ENCODE measurements around the gene SOWAHA. TPM values are rescaled to one million over a fixed set of nuclear protein-coding genes. Genes with fewer than 3 reads are reported as not detected.
A peak's percentile ranks its signal among the peaks of the same experiment; 100 is the strongest.

Gene SOWAHA
- total and polyA plus RNA-seq, 2 of the 4 experiments (the other 2 are of a cell fraction): 0.03 TPM; not detected in 1

DNA sequence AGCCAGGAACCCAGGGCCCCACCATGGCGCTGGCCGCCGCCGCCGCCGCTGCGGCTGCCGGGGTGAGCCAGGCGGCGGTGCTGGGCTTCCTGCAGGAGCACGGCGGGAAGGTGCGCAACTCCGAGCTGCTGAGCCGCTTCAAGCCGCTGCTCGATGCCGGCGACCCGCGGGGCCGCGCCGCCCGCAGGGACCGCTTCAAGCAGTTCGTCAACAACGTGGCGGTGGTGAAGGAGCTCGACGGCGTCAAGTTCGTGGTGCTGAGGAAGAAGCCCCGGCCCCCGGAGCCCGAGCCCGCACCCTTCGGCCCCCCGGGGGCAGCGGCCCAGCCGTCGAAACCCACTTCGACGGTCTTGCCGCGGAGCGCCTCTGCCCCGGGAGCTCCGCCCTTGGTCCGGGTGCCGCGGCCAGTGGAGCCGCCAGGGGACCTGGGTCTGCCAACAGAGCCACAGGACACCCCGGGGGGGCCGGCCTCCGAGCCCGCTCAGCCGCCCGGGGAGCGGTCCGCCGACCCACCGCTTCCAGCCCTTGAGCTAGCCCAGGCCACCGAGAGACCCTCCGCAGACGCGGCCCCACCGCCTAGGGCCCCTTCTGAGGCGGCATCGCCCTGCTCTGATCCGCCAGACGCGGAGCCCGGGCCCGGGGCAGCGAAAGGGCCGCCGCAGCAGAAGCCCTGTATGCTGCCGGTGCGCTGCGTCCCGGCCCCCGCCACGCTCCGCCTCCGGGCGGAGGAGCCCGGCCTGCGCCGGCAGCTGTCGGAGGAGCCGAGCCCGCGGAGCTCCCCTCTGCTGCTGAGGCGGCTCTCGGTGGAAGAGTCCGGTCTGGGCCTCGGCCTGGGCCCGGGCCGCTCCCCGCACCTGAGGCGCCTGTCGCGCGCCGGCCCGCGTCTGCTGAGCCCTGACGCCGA lies 749 bp downstream of the SOWAHA start (continued):
- no peak for TF ChIP-seq NFE2L2 (IDR thresholded peaks at IDR 0.05; ENCODE audit: low read depth, low read length)

GRCh38 chr5:132814503-132815294 lies 1.6 kb downstream of the SOWAHA start:
- Histone ChIP-seq H4K8ac (ENCODE audit: low read depth in 2 of 2, low read length in 2 of 2) (no peak overlapping the region), H3K4me1 (ENCODE audit: control insufficient read depth, insufficient read depth, low read length) (peaks cover 7% of the 10 kb centered on the region), H2BK120ac (ENCODE audit: low read depth, low read length) (no peak overlapping the region), H2AK9ac (replicated peaks; ENCODE audit: low read depth, low read length, poor library complexity) (no peak overlapping the region), H2BK5ac (ENCODE audit: low read depth, low read length, poor library complexity, severe bottlenecking) (no peak overlapping the region), H2BK20ac (ENCODE audit: low read depth, low read length) (no peak overlapping the region), H3K4me3 (ENCODE audit: insufficient read depth, low read depth, low read length) (no peak overlapping the region), H3K79me1 (ENCODE audit: low read depth in 1 of 2, low read length in 2 of 2) (no peaks in the 10 kb centered on the region), H2BK15ac (ENCODE audit: low read depth, low read length) (peak overlapping the region; percentile 0; the same call in 1 of the 3 replicates), H2AK5ac (ENCODE audit: low read depth, low read length) (no peak overlapping the region), H4K91ac (ENCODE audit: insufficient read depth, low read depth, low read length) (no peak overlapping the region), H3K4me2 (ENCODE audit: low read depth, low read length) (no peak overlapping the region), H3K4ac (ENCODE audit: low read depth, low read length) (no peak overlapping the region), H2AFZ (replicated peaks; ENCODE audit: low read length, poor library complexity) (no peak overlapping the region), H3K9me3 (ENCODE audit: control insufficient read depth, insufficient read depth, low read length) (no peaks in the 10 kb centered on the region), H3K18ac (ENCODE audit: low read depth, low read length) (no peak overlapping the region), H3K27me3 (ENCODE audit: control insufficient read depth, insufficient read depth, low read length) (peaks cover 30% of the 10 kb centered on the region), H3K36me3 (ENCODE audit: control insufficient read depth, insufficient read depth, low read length) (no peaks in the 10 kb centered on the region), H4K20me1 (ENCODE audit: insufficient read depth, low read length) (no peaks in the 10 kb centered on the region), H4K5ac (ENCODE audit: low read depth, low read length) (no peak overlapping the region), H3K14ac (replicated peaks; ENCODE audit: low read depth, low read length) (no peak overlapping the region), H3K27ac (ENCODE audit: insufficient read depth, low read length) (no peak overlapping the region), H3K56ac (ENCODE audit: extremely low read depth, insufficient read depth, low read length) (no peak overlapping the region), H3K23ac (ENCODE audit: low read depth, low read length) (no peak overlapping the region), H3K9me1 (ENCODE audit: insufficient read depth, low read length) (no peaks in the 10 kb centered on the region), H3K9ac (ENCODE audit: low read depth, low read length) (no peak overlapping the region)
- intact Hi-C loops (cut with micrococcal nuclease): no loop called here
- dilution Hi-C loops (cut with HindIII; ENCODE audit: low sequenced_read_pairs, unreplicated experiment): no loop called here
- no TSS peak for BruUV-seq (replicated peaks)
- POLR2A ChIA-PET (ENCODE audit: unreplicated experiment): interaction anchor here (0.6 kb wide), 1 partner anchor 15 kb away, joined by 8 read pairs; no protein-coding TSS in a partner anchor
- in situ Hi-C loops (cut with MboI; ENCODE audit: low sequenced_read_pairs): no loop called here
- no peak for ATAC-seq (ENCODE audit: low read depth)
- 67% methylated on average over 64 of the region's 81 CpGs; no CpG with 5 or more reads in 1 of the 2 experiments for WGBS, 2 experiments (ENCODE audit: extremely low coverage in 2 of 2, insufficient read length in 1 of 2)
- no peak for DNase-seq
- CTCF ChIA-PET: interaction anchor here (1.0 to 1.3 kb wide), 2 partner anchors 40 to 61 kb away, joined by 3 to 4 read pairs; no protein-coding TSS in a partner anchor
- TF ChIP-seq MAZ (IDR thresholded peaks at IDR 0.05; ENCODE audit: borderline replicate concordance, low read depth, low read length): no peak
- no peak for TF ChIP-seq FOS (IDR thresholded peaks at IDR 0.05; ENCODE audit: low read depth, low read length)
- TF ChIP-seq, protein P1, sequence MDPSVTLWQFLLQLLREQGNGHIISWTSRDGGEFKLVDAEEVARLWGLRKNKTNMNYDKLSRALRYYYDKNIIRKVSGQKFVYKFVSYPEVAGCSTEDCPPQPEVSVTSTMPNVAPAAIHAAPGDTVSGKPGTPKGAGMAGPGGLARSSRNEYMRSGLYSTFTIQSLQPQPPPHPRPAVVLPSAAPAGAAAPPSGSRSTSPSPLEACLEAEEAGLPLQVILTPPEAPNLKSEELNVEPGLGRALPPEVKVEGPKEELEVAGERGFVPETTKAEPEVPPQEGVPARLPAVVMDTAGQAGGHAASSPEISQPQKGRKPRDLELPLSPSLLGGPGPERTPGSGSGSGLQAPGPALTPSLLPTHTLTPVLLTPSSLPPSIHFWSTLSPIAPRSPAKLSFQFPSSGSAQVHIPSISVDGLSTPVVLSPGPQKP (IDR thresholded peaks at IDR 0.05; ENCODE audit: borderline replicate concordance, low read depth, low read length): no peak
- TF ChIP-seq POLR2A (IDR thresholded peaks at IDR 0.05; ENCODE audit: low read depth, low read length): no peak
- TF ChIP-seq CTCF (conservative IDR thresholded peaks at IDR 0.05; ENCODE audit: low read depth, low read length): no peak
- no peak for TF ChIP-seq MXI1 (IDR thresholded peaks at IDR 0.05; ENCODE audit: borderline replicate concordance, low read depth, low read length)
- TF ChIP-seq RAD21 (IDR thresholded peaks at IDR 0.05; ENCODE audit: low read length): no peak
- TF ChIP-seq CEBPB (IDR thresholded peaks at IDR 0.05; ENCODE audit: low read depth, low read length): no peak
- TF ChIP-seq MAFK (IDR thresholded peaks at IDR 0.05; ENCODE audit: low read depth, low read length): no peak
- no peak for TF ChIP-seq SMC3 (IDR thresholded peaks at IDR 0.05; ENCODE audit: low read depth, low read length)
- no peak for TF ChIP-seq RFX5 (IDR thresholded peaks at IDR 0.05; ENCODE audit: low read depth, low read length)
